Effector memory CD8-positive, alpha-beta T cell (primary cell): ENCODE data around the gene RER1.

Source experiments
- ATAC-seq: fragments of 150-1000 bp; cut with Tn5 transposase; replicated peaks from 2 replicates; pipeline ENCODE4 v1.10.0; 2021; ENCODE audit warnings: mild to moderate bottlenecking, moderate library complexity
- DNase-seq, 3 experiments: peaks; one replicate each; pipeline ENCODE4 v3.0.0; 2021
- H3K27ac Mint-ChIP-seq, 2 donors: one replicate each; pipeline ENCODE4 v1.8.0; 2022; ENCODE audit warnings: mild to moderate bottlenecking in 2 of 2, mixed read lengths in 2 of 2, moderate library complexity in 2 of 2
- H3K27me3 Mint-ChIP-seq, 2 donors: one replicate each; pipeline ENCODE4 v1.8.0; 2022; ENCODE audit warnings: mixed read lengths in 2 of 2
- H3K36me3 Mint-ChIP-seq: one replicate; pipeline ENCODE4 v1.8.0; 2022; ENCODE audit warnings: mild to moderate bottlenecking, moderate library complexity, mixed read lengths; ENCODE audit not compliant: insufficient read depth
- H3K4me1 Mint-ChIP-seq, 2 donors: one replicate each; pipeline ENCODE4 v1.8.0; 2022; ENCODE audit warnings: low read depth in 2 of 2, mixed read lengths in 2 of 2
- H3K4me3 Mint-ChIP-seq, 2 donors: one replicate each; pipeline ENCODE4 v1.8.0; 2022; ENCODE audit warnings: mild to moderate bottlenecking in 2 of 2, mixed read lengths in 2 of 2, moderate library complexity in 2 of 2
- H3K9me3 Mint-ChIP-seq, 2 donors: one replicate each; pipeline ENCODE4 v1.8.0; 2022; ENCODE audit warnings: mixed read lengths in 2 of 2

Gene RER1

GRCh38 chr1:2454227-2454626 is 62.6 kb downstream of the RER1 start:
- ATAC-seq = no peak
- Mint-ChIP-seq H3K27me3 (no peaks in the 10 kb centered on the region), H3K9me3 (no peaks in the 10 kb centered on the region), H3K27ac (no peak overlapping the region), H3K36me3 (no peaks in the 10 kb centered on the region), H3K4me3 (no peak overlapping the region), H3K4me1 (peaks cover 0 to 4% of the 10 kb centered on the region in 2 donors)
- DNase-seq = no peak
